Central memory CD4-positive, alpha-beta T cell (primary cell): Measurements from ENCODE around the gene CLEC4M.
"Not testable (repeated sequence)": the region's sequence is repeated elsewhere in the genome, so short reads cannot be mapped to it uniquely, and the experiment has no call there.

Source experiments
- DNase-seq: peaks from one replicate; pipeline ENCODE4 v3.0.0; 2022

Gene CLEC4M

DNA sequence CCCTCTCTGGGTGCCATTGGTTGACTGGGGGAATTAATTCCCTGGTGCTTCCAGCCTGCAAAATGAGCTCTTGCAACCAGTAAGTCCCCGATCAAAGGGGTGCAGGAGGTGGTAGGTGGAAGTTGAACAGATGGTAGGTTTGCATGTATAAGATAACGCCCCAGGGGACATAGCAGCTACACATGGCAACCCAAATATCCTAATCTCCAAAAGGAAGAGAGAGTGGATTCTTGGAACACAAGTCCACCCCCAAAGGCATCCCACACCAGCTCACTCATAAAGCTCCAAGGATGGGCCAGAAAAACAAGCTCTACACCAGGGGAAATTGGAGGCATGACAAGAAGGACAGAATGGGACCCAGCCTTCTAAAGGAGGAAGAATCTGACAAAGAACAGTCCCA, 20.5 kb upstream of the CLEC4M start:
- DNase-seq, result no peak

DNA sequence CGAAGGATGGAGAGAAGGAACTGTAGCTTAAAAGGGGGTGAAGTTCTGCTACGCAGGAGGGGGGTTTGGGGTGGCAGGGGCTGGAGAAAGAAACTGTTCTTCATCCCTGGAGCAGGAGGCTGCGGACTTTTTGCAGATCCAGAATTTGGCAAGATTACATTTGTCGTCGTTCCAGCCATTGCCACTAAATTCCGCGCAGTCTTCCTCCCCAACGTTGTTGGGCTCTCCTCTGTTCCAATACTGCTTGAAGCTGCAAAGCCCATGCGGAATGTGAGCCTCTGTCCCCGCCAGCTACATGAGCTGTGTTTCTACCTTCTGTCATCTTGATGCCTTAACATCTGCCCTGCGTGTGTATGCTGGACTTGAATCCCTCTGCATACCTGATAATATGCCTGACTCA, 20.1 kb upstream of the CLEC4M start:
- DNase-seq, result no peak

DNA sequence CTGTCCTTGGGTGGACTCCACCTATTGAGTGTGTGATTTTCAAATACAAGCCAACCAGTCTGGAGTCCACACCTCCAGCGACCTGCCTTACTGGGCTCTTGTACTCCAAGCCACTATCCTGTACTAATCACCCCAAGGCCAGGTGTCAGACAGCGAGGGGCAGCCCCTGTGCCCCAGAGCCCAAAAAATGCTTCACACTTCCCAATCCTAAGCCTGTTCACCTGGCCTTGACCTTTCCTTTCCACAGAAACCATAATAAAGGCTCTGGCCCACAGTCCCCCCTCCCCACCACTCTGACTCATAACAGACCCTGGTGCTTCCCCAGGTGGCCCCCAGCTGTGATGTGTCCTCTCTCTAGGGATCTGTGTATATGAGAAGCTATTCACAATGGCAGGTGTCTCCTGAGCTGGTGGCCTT, 19.6 kb upstream of the CLEC4M start:
- DNase-seq, result no peak

DNA sequence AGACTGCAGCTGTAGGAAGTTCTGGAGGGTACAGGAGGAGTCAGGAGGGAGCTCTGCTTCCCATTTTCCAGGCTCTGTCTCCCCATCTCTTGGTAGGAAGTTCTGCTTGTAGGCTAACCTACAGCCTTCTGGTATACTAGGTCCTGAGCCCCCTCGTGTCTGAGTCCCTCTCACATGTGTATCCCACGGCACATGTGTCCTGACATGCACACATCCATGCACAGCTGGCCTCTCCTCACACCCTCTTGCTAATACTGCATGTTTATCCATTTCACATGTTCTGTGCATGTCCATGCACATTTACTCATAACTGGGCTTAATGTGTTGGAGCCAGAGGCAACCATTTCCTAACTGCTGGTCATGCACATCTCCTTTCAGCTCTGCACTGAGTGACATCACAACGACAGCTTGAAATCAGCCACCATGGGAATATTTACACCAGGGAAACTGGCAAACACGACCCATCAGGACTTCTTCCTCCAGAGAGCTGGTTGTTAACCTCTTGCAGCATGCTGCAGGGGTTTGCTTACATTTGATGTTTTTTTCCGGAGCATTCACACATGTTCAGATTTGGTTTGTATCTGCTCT, 18.8 kb upstream of the CLEC4M start:
- no peak for DNase-seq

DNA sequence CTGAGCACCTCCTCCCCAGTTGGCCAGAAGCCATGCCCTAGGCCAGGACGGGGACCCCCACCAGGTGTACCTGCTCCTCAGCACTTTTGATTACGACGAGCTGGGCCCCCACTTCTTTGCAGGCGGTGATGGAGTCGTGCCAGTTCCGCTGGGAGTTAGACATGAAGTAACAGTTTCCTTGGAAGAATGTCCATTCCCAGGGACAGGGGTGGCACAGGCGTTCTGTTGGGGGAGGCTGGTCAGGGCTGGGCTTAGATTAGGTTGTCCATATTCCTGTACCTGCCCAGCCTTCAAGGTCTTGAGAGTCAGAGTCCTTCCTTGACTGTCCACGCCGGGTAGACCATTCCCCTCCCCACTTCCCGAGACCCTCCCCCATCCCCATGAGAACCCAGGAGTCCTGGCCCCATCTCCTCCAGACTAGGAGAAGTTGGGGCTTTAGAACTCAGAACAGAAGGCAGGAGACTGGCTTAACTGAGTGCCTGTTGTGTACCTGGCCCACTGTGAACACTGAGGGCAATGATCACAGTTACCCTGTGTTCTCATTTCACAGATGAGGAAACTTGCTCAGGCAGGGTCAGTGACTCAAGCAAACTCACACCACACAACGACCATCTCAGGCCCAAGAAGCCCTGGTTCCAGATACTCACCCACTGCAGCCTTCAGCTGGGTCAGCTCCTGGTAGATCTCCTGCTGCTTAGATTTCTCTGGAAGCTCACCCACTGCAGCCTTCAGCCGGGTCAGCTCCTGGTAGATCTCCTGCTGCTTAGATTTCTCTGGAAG, 18.0 kb upstream of the CLEC4M start:
- no peak for DNase-seq

DNA sequence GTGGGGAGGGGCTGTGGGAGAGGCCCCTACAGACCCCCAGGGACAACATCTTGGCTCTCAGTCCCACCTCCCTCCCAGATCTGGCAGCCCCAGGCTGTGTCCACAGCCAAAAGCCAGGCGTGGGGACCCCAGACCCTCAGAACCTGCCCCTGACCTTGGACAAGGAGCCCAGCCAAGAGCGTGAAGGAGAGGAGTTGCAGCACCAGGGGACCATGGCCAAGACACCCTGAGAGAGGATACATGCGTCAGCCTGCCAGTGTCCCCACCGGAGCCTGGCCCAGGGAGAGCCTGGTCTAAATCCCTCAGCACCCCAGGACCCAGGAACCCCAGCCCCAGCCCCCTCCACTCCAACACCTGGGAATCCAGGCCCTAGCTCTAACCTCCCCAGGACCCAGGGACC, 16.7 kb upstream of the CLEC4M start:
- not testable (repeated sequence) for DNase-seq

DNA sequence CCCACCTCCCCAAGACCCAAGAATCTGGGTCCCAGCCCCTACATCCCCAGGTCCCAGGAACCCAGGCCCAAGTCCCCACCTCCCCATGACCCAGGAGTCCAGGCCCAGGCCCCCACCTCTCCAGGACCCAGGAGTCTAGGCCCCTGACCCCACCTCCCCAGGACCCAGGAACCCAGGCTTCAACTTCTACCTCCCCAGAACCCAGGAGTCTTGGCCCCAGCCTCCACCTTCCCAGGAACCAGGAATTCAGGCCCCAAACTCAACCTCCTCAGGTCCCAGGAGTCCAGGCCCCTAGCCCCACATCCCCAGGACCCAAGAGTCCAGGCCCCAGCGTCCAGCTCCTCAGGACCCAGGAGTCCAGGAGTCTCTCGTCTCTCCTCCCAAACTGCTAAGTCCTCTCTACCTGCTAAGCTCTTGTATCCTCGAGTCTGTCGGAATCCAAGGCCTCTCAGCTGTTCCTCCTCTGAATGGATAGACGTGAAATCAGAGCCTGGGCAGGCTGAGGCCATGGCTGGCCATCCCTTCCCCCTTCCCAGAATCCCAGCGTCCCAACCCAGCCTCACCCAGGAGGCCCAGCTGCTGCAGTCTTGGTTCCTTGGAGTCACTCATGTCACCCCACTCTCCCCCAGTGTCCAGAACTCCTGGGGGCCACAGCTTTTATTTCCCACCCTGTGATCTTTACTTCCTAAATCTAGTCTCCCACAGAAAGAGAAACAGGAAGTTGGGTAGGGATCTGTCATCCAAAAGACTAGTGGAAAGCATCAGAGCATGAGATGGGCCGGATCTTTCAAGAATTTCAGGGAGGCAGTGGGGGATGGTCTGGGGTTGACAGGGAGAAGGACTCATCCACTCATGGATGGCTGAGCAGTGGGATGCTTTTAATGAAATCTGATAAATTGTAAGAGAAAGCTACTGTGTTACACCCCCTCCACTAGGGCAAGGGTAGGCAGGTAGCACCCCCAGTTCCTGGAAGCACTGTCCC, 15.8 kb upstream of the CLEC4M start, which contains the start of gene CD209:
Gene CD209, minus strand, starts transcription at position 632 of the 982 bp plus-strand sequence. Its CDS starts 23 bp downstream, at position 609.
- DNase-seq, result no peak

DNA sequence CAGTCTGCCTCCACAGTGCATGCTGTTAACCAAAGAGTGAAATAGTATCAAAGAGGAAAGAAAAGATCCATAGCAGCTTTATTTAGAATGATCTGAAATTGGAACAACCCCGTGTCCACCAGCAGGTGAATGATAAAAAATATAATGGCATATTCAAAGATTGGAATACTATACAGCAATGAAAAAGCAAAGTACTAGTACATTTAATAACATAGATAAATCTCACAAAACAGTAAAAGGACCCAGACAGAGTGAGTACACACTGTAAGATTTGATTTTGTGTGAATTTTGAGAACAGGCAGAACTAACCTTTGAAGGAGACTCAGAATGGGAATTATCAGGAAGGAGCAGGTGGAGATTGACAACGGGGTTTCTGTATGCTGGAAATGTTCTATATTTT, 14.9 kb upstream of the CLEC4M start:
- no peak for DNase-seq

DNA sequence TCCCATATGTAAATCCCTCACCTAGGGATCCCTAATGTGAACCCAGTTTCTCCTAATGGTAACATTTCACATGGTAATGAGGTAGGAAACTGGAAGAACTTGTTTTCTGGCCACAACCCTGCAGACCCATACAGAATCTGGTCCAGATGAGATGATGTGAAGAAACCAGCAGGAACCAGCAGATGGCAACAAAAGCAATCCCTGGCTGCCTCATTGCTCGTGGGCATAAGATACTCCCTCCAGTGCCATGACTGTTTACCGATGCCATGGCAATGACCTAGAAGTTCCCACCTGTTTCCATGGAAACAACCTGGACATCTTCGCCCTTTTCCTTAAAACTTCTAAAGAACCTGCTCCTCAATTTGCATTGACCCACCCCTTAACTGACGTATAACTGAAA, 14.3 kb upstream of the CLEC4M start:
- DNase-seq, result no peak

DNA sequence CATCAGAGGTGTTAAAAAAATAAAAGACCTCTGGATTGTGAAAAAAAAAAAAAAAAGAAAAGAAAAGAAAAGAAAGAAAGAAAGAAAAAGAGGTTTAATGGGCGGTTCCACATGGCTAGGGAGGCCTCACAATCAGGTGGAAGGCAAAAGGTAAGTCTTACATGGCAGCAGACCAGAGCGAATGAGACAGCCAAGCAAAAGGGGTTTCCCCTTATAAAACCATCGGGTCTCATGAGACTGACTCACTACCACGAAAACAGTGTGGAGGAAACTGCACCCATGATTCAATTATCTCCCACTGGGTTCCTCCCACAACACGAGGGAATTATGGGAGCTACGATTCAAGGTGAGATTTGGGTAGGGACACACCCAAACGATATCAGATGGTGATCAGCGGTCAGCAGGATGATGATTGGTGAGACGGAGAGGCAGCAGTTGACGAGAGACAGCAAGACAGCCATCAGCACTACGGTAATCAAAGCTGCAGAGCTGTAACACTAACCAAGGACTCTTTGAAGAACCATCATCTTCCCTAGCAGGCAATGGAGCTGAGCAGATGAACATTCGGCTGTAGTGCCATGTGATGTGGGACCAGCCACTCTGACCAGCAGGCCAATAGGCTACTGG, 11.8 kb upstream of the CLEC4M start:
- peak; percentile 40 for DNase-seq

DNA sequence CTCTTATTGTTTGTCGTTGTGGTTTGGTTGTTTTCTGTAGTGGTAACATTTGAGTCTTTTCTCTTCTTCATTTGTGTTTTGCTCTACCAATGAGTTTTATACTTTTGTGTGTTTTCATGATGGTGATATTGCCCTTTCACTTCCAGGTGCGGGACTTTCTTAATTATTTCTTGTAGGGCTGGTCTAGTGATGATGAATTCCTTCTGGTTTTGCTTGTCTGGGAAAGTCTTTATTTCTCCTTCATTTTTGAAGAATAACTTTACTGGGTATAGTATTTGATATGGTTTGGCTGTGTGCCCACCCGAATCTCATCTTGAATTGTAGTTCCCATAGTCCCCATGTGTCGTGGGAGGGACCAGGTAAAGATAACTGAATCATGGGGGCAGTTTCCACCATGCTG, 6.8 kb upstream of the CLEC4M start:
- no peak for DNase-seq

DNA sequence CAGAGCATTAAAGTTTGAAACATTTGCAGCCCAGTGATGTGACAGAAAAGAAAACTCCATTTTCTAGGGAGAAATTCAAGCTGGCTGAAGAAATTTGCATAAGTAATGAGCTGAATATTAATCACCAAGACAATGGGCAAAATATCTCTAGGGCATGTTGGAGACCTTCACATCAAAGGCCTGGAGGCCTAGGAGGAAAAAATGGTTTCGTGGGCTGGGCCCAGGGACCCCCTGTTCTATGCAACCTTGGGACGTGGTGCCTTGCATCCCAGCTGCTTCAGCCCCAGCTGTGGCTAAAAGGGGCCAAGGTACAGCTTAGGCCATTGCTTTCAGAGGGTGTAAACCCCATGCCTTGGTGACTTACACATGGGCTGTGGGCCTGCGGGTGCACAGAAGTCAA, 5.7 kb upstream of the CLEC4M start:
- no peak for DNase-seq

DNA sequence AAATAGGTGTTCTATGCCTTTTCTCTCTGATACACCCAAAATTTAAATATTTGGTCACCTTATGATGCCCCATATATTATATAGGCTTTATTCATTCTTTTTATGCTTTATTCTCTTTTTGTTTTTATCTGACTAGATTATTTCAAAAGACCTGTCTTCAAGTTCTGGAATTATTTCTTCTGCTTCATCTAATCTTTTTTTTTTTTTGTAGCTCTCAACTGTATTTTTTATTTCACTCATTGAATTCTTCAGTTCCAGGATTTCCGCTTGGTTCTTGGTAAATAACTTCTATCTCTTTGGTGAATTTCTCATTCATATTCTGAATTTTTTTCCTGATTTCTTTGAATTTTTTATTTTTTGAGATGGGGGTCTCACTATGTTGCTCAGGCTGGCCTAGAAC, 3.9 kb upstream of the CLEC4M start:
- DNase-seq, result no peak

DNA sequence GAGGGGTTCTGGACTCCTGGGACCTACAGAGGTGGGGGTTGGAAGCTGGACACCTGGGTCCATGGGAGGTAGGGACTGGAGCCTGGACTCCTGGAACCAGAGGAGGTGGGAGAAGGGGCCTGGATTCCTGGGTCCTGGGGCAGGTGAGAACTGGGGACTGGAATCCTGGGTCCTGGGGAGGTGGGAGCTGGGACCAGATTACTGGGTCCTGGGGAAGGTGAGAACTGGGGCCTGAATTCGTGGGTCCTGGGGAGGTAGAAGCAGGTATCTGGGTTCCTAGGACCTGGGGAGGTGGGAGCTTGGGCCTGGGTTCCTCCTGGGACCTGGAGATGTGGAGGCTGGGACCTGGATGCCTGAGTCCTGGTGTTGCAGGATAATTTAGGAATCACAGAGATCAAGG, 653 bp downstream of the CLEC4M start:
- no peak for DNase-seq

DNA sequence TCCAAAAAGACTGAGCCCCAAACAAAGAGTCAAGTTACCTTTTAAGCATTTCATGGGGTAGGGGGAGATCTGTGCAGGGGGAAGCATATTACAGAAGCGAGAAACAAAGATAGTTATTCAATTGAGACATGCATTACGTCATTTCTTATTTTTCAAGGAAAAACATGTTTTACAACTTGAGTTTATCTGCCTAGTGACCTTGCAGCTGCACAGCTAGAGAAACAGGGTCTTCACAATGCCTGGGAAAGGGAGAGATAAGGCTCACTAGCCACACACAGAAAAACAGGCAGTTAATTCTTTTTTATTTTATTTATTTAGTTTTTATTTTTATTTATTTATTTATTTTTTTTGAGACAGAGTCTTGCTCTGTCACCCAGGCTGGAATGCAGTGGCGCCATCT, 1.1 kb downstream of the CLEC4M start:
- not testable (repeated sequence) for DNase-seq

DNA sequence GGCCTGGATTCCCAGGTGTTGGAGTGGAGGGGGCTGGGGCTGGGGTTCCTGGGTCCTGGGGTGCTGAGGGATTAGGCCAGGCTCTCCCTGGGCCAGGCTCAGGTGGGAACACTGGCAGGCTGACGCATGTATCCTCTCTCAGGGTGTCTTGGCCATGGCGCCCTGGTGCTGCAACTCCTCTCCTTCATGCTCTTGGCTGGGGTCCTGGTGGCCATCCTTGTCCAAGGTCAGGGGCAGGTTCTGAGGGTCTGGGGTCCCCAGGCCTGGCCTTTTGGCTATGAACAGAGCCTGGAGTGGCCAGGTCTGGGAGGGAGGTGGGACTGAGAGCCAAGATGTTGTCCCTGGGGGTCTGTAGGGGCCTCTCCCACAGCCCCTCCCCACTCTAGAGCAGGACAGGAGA, 2.0 kb downstream of the CLEC4M start:
- DNase-seq, result not testable (repeated sequence)

DNA sequence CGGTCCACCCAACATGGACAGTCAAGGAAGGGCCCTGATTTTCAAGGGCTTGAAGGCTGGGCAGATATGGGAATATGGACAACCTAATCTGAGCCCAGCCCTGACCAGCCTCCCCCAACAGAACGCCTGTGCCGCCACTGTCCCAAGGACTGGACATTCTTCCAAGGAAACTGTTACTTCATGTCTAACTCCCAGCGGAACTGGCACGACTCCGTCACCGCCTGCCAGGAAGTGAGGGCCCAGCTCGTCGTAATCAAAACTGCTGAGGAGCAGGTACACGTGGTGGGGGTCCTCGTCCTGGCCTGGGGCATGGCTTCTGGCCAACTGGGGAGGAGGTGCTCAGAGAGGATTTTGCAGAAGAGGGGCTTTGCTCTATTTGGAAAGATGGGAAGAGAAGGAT, 3.5 kb downstream of the CLEC4M start:
- no peak for DNase-seq

DNA sequence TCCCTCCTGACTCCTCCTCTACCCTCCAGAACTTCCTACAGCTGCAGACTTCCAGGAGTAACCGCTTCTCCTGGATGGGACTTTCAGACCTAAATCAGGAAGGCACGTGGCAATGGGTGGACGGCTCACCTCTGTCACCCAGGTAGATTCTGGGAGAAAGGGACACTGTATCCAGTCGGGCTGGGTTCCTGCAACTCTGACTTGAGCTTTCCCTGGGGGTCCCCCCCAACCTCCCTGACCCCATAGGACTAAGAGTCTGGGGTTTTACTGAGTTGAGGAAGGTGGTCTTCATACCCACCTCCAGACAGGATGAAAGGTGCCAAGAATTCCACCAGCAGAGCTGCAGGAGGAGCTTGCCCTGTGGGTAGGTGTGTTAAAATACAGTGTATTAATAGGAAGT, 4.4 kb downstream of the CLEC4M start:
- no peak for DNase-seq

DNA sequence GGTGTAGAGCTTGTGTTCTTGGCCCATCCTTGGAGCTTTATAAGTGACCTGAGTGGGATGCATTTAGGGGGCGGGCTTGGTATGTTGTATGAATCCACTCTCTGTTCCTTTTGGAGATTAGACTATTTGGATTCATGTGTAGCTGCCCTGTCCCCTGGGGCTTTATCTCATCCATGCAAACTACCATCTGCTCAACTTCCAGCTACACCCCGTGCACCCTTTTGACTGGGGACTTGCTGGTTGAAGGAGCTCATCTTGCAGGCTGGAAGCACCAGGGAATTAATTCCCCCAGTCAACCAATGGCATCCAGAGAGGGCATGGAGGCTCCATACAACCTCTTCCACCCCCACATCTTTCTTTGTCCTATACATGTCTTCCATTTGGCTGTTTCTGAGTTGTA, 6.1 kb downstream of the CLEC4M start:
- DNase-seq, result no peak

DNA sequence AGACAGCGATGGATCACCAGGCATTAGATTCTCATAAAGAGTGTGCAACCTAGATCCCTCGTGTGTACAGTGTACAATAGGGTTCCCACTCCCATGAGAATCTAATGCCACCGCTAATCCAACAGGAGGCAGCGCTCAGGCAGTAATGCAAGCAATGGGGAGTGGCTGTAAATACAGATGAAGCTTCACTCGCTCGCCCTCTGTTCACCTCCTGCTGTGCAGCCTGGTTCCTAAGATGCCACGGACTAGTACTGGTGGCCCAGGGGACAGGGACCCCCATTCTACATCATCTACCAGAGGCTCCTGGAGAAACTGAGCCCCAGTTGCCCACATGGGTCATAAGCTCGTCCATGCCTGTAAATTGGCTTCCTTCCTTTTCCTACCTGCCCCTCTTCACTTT, 8.0 kb downstream of the CLEC4M start:
- no peak for DNase-seq

DNA sequence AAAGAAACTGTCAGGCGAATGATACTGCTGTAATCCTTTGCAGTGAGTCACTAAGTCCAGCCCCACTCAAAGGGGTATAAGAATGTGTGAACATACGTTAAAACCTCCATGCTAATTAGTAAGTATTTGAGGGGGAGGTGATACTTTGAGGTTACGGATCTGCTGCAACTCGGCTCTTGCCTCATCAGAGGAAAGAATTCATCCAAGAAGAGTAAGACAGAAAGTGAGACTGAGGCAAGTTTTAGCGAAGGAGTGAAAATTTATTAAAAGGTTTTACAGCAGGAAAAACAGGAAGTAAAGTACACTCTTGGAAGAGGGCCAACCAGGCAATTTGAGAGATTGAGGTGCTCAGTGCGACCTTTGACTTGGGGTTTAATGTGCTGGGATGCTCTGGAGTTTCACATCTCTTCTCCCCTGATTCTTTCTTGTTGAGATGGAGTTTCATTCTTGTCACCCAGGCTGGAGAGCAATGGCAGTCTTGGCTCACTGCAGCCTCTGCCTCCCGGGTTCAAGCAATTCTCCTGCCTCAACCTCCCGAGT, 9.8 kb downstream of the CLEC4M start:
- no peak for DNase-seq

DNA sequence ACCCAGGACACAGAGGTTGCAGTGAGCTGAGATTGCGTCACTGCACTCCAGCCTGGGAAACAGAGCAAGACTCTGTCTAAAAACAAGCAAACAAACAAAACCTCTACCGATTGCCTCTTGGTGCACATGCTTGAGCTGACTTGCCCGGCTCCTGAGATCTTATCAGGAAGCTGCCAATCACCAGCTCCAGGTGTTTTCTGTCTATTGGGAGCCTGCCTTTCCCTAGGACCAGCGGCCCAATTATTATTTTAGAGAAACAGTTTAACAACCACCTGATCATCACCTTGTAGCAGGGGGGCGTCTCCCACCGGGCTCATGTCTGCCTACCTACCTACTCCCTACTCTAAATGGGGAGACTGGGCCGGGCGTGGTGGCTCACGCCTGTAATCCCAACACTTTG, 10.8 kb downstream of the CLEC4M start:
- no peak for DNase-seq

DNA sequence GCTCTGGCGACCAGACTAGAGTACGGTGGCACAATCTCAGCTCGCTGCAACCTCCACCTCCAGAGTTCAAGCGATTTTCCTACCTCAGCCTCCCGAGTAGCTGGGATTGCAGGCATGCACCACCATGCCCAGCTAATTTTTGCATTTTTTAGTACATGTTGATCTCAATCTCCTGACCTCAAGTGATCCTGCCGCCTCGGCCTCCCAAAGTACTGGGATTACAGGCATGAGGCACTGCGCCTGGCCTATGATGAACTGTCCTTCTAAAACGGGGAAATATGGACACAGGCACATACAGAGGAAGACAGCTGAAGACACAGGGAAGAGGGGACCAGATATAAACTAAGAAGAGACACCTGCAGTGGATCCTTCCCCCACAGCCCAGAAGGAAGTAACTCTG, 12.7 kb downstream of the CLEC4M start:
- DNase-seq, result no peak
